ENCODE data around the gene FMN1. TPM values are rescaled to one million over a fixed set of nuclear protein-coding genes. Genes with fewer than 3 reads are reported as not detected.

The FMN1 gene
- total and polyA plus RNA-seq, 2 experiments from 2014 or later: 0.53 to 1.8 TPM

DNA sequence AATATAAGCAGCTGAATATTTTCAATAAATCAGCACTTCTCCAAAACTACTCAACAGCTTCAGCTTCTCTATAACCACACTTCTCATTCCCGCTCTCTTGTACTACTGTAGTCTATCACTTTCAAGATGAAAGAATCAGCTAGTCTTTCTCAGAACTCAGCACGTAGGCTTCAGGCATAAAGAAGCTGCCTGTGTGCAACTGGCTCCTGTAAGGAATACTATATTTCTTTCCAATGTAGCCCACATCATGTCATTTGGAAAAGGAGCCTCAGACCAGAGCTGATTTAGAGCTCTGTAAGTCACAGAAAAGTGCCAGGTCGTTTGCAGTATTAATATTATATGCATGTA is 62.3 kb downstream of the FMN1 start:
- Histone ChIP-seq H3K27me3 (no peaks in the 10 kb centered on the region), H3K9me3 (ENCODE audit: low read depth) (no peaks in the 10 kb centered on the region), H3K4me3 (no peak overlapping the region), H3K36me3 (no peaks in the 10 kb centered on the region), H3K27ac (peak overlapping the region; percentile 42), H3K4me1 (ENCODE audit: low read depth) (peaks cover 11% of the 10 kb centered on the region)
- TF ChIP-seq CTCF (IDR thresholded peaks at IDR 0.05; ENCODE audit: low read depth, low read length): no peak
- DNase-seq (ENCODE audit: low read depth in 1 of 2, low spot score in 1 of 2): no peak

DNA sequence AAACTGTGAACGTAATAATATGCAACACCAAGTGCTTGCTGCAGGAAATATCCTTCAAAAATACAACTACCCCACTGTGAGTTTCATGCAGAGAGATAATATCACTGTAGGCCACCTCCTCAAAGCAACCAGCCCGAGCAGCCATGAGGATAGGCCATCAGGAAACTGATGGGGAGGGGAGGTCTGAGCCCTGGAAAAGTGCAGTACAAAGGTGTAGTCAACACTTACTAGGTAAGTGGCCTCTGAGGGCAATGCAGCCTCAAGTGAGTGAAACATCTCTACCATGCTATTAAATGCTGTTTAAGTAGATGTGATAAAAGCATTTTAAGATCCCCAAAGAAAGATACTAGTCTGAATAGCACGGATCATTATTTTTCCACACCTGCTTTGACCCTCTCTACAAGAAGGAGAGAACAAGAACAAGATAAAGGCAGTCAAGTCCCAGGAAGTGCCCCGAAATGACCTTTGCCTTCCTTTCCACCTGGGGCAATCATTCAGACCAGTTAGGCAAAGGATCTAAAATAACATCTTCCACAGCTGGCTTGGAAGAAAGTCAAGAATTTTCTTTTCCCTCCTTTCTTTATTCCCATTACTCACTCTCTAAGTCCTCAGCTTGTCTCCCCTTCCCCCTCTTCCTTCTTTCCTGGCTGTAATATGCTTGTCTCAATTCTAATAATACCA is 62.8 kb downstream of the FMN1 start:
- Histone ChIP-seq H3K27ac (peak overlapping the region; percentile 42), H3K9me3 (ENCODE audit: low read depth) (no peaks in the 10 kb centered on the region), H3K4me3 (no peak overlapping the region), H3K36me3 (no peaks in the 10 kb centered on the region), H3K4me1 (ENCODE audit: low read depth) (peaks cover 14% of the 10 kb centered on the region), H3K27me3 (no peaks in the 10 kb centered on the region)
- DNase-seq (ENCODE audit: low read depth in 1 of 2, low spot score in 1 of 2): peak in 1 of 2 donors; percentile 14
- TF ChIP-seq CTCF (IDR thresholded peaks at IDR 0.05; ENCODE audit: low read depth, low read length): no peak

DNA sequence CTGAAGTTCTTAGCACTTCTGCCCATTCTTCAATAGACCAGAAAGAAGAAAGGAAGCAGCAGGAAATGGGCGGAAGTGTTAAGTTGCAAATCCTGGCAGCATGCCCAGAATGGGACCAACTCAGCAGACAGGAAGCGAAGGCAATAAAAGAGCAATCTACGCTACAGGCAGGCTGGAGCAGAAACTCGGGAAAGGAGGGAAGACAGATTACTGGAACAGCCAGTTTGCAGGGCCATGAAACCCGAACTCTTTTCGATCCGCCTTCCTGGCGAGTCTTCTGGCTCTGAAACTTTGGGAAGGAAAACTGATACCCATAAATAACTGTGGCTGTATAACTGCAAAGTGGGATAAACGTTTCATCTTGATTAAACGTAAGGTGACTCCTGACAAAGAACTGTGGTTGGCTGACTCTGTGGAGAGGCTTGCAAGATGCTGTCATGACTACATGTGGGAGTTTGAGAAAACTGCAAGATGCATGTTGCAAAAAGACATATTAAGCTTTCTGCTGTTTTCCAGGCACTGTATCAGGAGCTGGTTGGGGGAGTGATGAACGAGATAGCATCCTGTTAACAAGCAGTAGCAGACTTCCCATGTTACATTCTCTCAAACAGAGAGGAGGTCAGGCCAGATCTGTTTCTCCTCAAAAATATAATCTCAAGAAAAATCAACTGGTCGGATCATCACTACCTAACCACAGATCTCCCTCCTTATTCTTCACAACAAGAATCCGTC is 67.8 kb downstream of the FMN1 start:
- Histone ChIP-seq H3K36me3 (no peaks in the 10 kb centered on the region), H3K9me3 (ENCODE audit: low read depth) (no peaks in the 10 kb centered on the region), H3K27ac (peak overlapping the region; percentile 24), H3K4me1 (ENCODE audit: low read depth) (peaks cover 19% of the 10 kb centered on the region), H3K27me3 (no peaks in the 10 kb centered on the region), H3K4me3 (no peak overlapping the region)
- no peak for TF ChIP-seq CTCF (IDR thresholded peaks at IDR 0.05; ENCODE audit: low read depth, low read length)
- peak; percentile 69 to 96 for DNase-seq (ENCODE audit: low read depth in 1 of 2, low spot score in 1 of 2)

DNA sequence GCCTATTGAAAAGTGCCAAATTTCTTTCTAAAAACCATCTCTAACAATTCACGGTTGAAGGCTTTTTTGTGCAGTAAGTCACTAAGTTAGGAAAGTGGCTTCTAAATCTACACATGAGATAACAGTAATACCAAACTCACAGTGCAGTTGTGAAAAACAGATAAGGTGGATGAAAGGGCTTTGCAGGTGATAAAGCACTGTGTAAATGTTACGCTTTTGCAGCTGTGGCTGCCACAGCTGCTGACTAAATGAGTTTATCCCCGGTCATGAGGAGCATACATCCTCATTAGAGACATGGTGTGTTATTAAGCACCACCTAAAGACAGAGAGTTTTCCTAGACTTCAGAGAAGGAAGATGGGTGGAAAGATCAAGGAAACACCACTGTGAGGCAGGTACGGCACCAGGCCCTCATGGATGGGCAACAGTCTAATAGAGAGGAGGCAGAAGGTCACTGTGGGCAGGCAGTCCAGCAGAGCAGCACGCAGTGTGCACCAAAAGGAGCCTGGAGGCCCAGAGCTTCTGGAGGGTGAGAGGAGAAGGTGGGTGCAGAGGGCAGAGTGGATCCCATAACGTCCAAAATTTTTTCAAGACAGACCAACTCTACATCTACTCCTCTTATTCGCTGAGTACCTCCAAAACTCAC is 68.5 kb downstream of the FMN1 start:
- TF ChIP-seq CTCF (IDR thresholded peaks at IDR 0.05; ENCODE audit: low read depth, low read length): no peak
- no peaks in the 10 kb centered on the region for H3K9me3 ChIP-seq (ENCODE audit: low read depth)
- H3K4me1 ChIP-seq (ENCODE audit: low read depth): peaks cover 14% of the 10 kb centered on the region
- no peaks in the 10 kb centered on the region for H3K27me3 ChIP-seq
- no peak overlapping the region for H3K4me3 ChIP-seq
- H3K27ac ChIP-seq: no peak overlapping the region
- H3K36me3 ChIP-seq: no peaks in the 10 kb centered on the region
- DNase-seq (ENCODE audit: low read depth in 1 of 2, low spot score in 1 of 2): no peak

- no peaks in the 10 kb centered on the region for H3K27me3 ChIP-seq
- DNase-seq (ENCODE audit: low read depth in 1 of 2, low spot score in 1 of 2): no peak
- no peak overlapping the region for H3K4me3 ChIP-seq
- H3K9me3 ChIP-seq (ENCODE audit: low read depth): no peaks in the 10 kb centered on the region
- H3K27ac ChIP-seq: no peak overlapping the region
- TF ChIP-seq CTCF (IDR thresholded peaks at IDR 0.05; ENCODE audit: low read depth, low read length): no peak
- H3K36me3 ChIP-seq: no peaks in the 10 kb centered on the region
- H3K4me1 ChIP-seq (ENCODE audit: low read depth): peaks cover 14% of the 10 kb centered on the region
Observed at GRCh38 chr15:33124811-33125210, 69.7 kb downstream of the FMN1 start.

Measured in cardiac muscle cell (in vitro differentiated cells and primary cell).